Stimulated activated CD8-positive, alpha-beta memory T cell treated with anti-CD3 and anti-CD28 coated beads, Interleukin-15, amount 100 ng/mL, for 24 hours (primary cell): ENCODE measurements around the gene CD276.
"Not testable (repeated sequence)": the region's sequence is repeated elsewhere in the genome, so short reads cannot be mapped to it uniquely, and the experiment has no call there.

Experiments
- DNase-seq: peaks from one replicate; pipeline ENCODE4 v3.0.0-alpha.2; 2020; ENCODE audit warnings: low read depth

The CD276 gene

DNA sequence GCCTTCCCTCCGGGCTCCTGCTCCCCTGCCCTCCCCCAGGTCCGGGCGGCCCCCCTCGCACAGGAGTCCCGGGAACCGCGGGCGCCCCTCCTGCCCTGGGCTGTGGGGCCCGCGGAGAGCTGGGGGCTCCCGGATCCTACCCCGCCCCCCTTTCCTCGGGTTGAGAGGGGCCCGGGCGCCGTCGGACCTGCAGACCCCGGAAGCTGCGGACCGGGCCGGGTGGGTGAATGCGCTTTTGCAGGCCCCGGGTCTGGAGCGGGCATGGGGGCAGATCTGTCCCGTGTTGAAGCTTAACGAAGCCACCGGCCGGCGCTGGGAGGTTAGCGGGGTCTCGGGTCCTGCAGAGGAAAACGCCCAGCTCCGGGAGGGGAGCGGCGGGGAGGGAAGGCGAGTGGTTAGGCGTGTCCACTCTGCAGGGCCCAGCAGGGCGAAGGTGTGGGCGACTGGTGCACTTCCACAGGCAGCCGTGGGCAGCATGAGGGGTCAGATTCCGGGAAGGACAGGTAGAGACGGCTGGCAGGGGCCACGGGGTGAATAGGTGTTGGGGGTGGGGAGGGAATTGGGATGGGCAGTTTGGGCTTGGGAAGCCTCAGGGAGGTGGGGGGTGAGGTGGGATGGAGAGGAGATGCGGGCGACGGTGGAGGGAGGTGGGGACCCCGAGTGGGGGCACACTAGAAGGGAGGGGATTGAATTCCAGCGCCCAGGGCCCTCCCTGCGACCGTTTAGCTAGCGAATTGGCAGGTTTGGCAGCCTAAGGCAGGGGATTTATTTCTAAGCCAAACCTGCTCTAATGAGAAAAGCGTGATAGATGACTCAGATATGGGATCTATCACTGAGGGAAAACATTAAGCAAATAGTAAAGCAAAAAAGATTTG lies 635 bp downstream of the CD276 start:
- no peak for DNase-seq

GRCh38 chr15:73685981-73686380 lies 1.8 kb downstream of the CD276 start:
- DNase-seq = no peak

DNA sequence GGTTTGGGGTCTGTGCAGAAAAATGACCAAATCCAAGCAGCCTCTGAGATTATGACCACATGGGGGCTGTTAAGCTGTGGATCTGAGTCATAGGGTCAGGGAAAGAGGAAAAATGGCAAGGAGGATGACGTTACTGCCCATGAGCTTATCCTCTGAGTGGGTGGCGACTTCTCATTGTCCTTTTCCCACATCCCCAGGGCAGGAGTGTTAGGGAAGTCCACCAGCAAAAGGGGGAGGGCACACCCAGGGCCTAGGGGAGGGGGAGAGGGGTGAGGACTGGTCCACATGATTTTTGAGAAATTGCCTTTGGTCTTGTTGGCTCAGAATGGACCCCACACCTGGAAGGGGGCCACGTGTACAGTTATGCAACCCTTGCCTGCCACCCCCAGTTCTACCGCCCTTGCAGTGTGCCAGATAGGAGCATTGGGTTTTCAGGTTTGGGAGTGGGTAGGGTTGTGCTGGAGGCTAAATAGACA lies 2.6 kb downstream of the CD276 start:
- no peak for DNase-seq

GRCh38 chr15:73687351-73687750 lies 3.2 kb downstream of the CD276 start:
- DNase-seq = no peak

- DNase-seq = no peak
These were observed 4.3 kb downstream of the CD276 start for GRCh38 chr15:73688455-73688854.

GRCh38 chr15:73691396-73691795 lies 7.2 kb downstream of the CD276 start:
- DNase-seq = no peak

DNA sequence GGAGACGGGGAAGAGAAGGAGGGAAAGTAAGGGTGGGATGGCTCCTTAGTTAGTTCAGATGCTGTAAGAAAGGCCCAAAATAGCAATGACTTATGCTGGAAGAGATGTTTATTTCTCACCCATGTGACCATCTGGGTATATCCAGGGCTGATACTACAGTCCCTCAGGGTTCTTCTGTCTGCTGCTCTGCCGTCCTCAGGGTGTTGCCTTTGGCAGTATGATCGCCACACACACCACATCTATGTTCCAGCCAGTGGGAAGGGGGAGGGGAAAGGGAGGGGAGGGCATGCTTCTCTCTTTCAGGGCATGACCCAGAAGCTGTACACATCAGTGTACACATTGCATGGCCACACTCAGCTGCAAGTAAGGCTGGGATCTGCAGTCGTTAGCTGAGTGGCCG lies 10.2 kb downstream of the CD276 start:
- no peak for DNase-seq

- DNase-seq = no peak
These were observed 11.8 kb downstream of the CD276 start for GRCh38 chr15:73695773-73696640.

GRCh38 chr15:73696641-73697001 lies 12.4 kb downstream of the CD276 start:
- DNase-seq = no peak

- peak; percentile 35 for DNase-seq
These were observed 12.9 kb downstream of the CD276 start for GRCh38 chr15:73697033-73697467.

DNA sequence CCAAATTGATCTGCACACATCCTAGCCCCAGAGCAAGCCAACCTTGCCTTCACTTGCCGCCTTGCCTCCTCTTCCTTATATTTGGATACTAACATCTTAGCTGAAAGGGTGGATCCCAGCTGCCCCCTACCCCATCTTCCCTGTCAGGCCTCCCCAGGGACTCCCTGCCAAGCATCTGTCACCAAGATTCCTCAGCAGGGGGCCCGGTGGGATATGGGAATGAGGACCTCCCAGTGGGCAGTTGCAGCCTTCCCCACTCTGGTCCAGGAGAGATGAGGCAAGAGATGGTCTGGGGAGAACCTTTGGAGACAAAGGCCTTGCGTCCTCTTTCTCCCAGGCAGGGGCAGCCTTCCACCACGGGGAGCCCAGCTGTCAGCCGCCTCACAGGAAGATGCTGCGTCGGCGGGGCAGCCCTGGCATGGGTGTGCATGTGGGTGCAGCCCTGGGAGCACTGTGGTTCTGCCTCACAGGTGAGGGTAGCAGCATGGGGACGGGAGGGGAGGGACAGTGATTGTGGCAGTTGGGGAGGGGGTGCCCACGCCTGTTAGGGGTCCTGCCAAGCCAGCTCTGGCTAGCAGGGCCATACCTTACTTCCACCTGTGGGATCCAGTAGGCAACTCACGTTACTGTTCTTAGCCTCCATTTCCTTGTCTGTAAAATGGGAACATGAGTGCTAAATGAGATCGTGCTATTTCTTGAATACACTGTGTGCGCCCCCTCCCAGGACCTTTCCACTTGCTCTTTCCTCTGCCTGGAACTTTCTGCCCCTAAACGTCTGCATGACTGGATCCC lies 15.3 kb downstream of the CD276 start:
- DNase-seq = no peak

GRCh38 chr15:73700041-73700842 lies 16.1 kb downstream of the CD276 start:
- peak; percentile 53 for DNase-seq

- DNase-seq = not testable (repeated sequence)
These were observed 18.4 kb downstream of the CD276 start for GRCh38 chr15:73702311-73703239.

- not testable (repeated sequence) for DNase-seq
These were observed 19.4 kb downstream of the CD276 start for GRCh38 chr15:73703601-73704000.

DNA sequence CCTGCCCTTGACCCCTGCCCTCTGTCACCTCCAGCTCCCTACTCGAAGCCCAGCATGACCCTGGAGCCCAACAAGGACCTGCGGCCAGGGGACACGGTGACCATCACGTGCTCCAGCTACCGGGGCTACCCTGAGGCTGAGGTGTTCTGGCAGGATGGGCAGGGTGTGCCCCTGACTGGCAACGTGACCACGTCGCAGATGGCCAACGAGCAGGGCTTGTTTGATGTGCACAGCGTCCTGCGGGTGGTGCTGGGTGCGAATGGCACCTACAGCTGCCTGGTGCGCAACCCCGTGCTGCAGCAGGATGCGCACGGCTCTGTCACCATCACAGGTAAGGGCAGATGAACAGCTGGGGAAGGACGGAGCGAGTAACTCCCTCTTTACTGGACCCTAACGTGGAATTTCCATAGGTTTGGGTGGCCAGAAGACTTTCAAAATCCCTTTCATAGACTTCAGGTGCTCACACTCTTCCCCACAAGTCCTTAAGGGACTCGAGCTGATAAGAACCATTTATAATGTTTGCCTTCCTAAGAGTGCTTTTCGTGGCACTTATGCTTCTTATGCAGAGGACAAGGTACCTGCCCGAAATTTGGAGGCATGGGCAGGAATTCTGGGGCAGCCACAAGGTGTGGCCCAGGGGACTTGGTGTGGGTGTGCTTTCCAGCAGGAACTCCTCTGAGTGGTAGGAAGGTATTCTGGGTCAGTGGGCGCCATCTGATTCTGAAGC lies 20.1 kb downstream of the CD276 start:
- DNase-seq = not testable (repeated sequence)

DNA sequence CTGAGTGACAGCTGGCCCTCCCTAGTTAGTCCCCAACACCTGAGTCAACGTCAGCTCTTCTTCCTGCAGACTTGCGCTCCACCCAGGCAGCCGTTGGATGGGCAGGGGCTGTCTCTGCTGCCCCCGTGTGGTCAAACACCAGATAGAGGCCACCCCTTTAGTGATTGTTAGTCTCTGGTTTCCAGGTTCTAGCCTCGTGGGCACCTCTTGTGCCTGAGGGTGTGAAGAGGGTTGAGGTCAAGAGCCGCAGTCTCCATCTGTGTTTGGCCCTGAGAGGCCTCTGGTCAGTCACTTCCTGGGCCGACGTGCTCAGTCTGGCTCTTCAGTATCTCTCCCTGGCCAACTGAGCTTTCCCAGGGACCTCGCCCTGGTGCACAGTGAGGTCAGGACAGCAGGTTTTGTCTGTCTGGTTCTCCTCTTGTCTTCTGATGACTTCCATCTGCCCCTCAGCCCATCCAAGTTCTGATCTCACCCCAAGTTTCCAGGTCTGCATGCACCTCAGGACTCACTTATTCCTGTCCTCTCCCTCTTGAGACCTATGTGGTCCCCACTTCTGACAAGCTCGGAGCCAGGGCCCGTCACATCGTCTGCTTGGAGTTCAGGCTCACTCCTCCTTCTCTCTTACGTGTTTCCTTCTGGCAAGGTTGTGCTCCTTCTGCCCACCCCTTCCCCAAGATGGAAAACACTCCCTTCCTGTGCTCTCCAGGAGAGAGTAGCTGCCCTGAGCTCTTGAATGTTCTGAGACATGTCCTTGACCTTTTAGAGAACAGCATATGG lies 20.9 kb downstream of the CD276 start:
- DNase-seq = peak; percentile 33

GRCh38 chr15:73708691-73709090 lies 24.5 kb downstream of the CD276 start:
- DNase-seq = no peak

DNA sequence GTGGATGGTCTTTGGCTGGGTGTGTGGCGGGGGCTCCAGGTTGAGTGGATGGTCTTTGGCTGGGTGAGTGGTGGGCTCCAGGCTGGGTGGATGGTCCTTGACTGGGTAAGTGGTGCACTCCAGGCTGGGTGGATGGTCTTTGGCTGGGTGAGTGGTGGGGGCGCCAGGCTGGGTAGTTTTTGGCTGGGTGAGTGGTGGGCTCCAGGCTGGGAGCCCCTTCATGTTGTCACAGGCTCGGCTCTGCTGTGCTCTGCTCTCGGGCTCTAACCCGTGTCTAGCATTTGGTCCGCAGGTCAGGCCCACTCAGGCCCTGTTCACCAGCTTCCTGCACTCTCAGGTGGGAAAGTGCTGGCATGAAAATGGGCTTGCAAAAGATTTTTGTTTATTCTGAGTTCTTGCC lies 25.1 kb downstream of the CD276 start:
- no peak for DNase-seq

DNA sequence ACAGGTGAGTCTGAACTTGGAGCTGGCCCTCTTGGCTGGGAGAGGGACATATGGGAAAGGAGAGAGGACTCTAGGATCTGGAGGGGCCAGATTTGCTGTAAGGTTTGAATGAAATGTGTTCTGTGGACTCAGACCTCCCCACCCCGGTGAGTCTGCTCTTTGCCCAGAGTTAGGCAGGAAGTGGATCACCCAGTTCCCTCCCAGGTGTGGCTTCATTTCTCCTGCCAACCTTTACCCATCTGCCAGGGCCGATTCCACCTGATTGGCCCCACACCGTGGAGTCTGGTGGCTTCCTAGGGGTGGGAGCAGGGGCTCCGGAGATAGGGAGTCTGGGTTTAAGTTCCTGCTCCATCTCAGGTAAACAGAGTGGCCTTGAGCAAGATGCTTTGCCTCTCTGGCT lies 25.5 kb downstream of the CD276 start:
- no peak for DNase-seq
